H1 (cell line): ENCODE measurements around the gene PLPPR1. TPM values are rescaled to one million over a fixed set of nuclear protein-coding genes. Genes with fewer than 3 reads are reported as not detected.

Source experiments
- CTCF ChIA-PET: fragments of 300-600 bp; sonication (Branson Sonifier 250); formaldehyde crosslinking; loops from one replicate; lab custom pipeline; 2021; ENCODE audit not compliant: partially characterized antibody; lab: Charles Lee
- POLR2A ChIA-PET: fragments of 300-600 bp; sonication (Branson Sonifier 250); formaldehyde crosslinking; loops from one replicate; lab custom pipeline; 2021; ENCODE audit warnings: inconsistent platforms; ENCODE audit not compliant: partially characterized antibody; lab: Charles Lee
- DNase-seq, 2 experiments: peaks; one replicate each; pipeline versions ENCODE4 v3.0.0 to v3.0.0-alpha.2; 2010 to 2022; ENCODE audit warnings: low spot score in 2 of 2, low read depth in 1 of 2, mixed read lengths in 1 of 2
- FAIRE-seq: peaks from 2 replicates; lab custom pipeline; 2011; peaks lifted over from hg19 to GRCh38; lab: Jason Lieb, UNC
- H2AFZ ChIP-seq: 2 replicates; pipeline ENCODE4 v1.8.1; 2012; ENCODE audit warnings: low read length, inconsistent platforms
- H2AK5ac ChIP-seq: 2 replicates; pipeline ENCODE4 v1.6.1; 2013; ENCODE audit warnings: low read depth, low read length
- H2BK120ac ChIP-seq: replicated peaks from 2 replicates; pipeline ENCODE3; 2013; ENCODE audit warnings: low read depth, low read length, inconsistent platforms
- H2BK12ac ChIP-seq: 2 replicates; pipeline ENCODE4 v1.6.1; 2013; ENCODE audit warnings: low read depth, low read length
- H2BK15ac ChIP-seq: 2 replicates; pipeline ENCODE4 v1.6.1; 2013; ENCODE audit warnings: low read length
- H2BK20ac ChIP-seq: 2 replicates; pipeline ENCODE4 v1.6.1; 2013; ENCODE audit warnings: low read length
- H2BK5ac ChIP-seq: 2 replicates; pipeline ENCODE4 v1.6.1; 2013; ENCODE audit warnings: low read depth, low read length
- H3K14ac ChIP-seq: 2 replicates; pipeline ENCODE4 v1.6.1; 2013; ENCODE audit warnings: inconsistent platforms; ENCODE audit not compliant: insufficient read length
- H3K18ac ChIP-seq: 2 replicates; pipeline ENCODE4 v1.6.1; 2013; ENCODE audit warnings: low read length; ENCODE audit errors: extremely low read depth
- H3K23ac ChIP-seq: 2 replicates; pipeline ENCODE4 v1.6.1; 2013; ENCODE audit warnings: inconsistent platforms; ENCODE audit not compliant: insufficient read length
- H3K23me2 ChIP-seq: 2 replicates; pipeline ENCODE4 v1.6.1; 2013; ENCODE audit warnings: low read depth, low read length
- H3K27ac ChIP-seq: 2 replicates; pipeline ENCODE4 v1.6.1; 2011; ENCODE audit warnings: low read depth, low read length, inconsistent platforms
- H3K27me3 ChIP-seq, 4 experiments: replicated peaks in 1 of 4; 1 replicate in 1 of 4; 2 replicates in 3 of 4; pipeline versions ENCODE4 v1.6.1 to v1.8.1; 2011 to 2013; ENCODE audit warnings: low read length in 3 of 4, mild to moderate bottlenecking in 3 of 4, inconsistent platforms in 2 of 4, mixed read lengths in 2 of 4, moderate library complexity in 1 of 4; ENCODE audit not compliant: control insufficient read depth in 3 of 4, insufficient read depth in 3 of 4; ENCODE audit errors: extremely low read depth in 1 of 4
- H3K36me3 ChIP-seq, 4 experiments: 2 replicates each; pipeline versions ENCODE4 v1.6.1 to v1.8.1; 2011 to 2013; ENCODE audit warnings: mild to moderate bottlenecking in 4 of 4, low read length in 3 of 4, moderate library complexity in 2 of 4, control low read depth in 1 of 4, inconsistent platforms in 1 of 4; ENCODE audit not compliant: insufficient read depth in 4 of 4, control insufficient read depth in 2 of 4
- H3K4ac ChIP-seq: replicated peaks from 2 replicates; pipeline ENCODE3; 2013; ENCODE audit warnings: low read length, low read depth, mixed read lengths, inconsistent platforms; ENCODE audit not compliant: insufficient read length
- H3K4me1 ChIP-seq, 4 experiments: replicated peaks in 1 of 4; 1 replicate in 1 of 4; 2 replicates in 3 of 4; pipeline versions ENCODE4 v1.6.1 to v1.8.1; 2011 to 2013; ENCODE audit warnings: low read length in 3 of 4, inconsistent platforms in 2 of 4, mixed read lengths in 1 of 4; ENCODE audit not compliant: insufficient read depth in 4 of 4, control insufficient read depth in 3 of 4
- H3K4me2 ChIP-seq, 2 experiments: 2 replicates each; pipeline versions ENCODE4 v1.6.1 to v1.8.1; 2011 to 2013; ENCODE audit warnings: low read depth in 2 of 2, low read length in 2 of 2, control low read depth in 1 of 2, inconsistent platforms in 1 of 2, mild to moderate bottlenecking in 1 of 2; ENCODE audit not compliant: insufficient read depth in 1 of 2
- H3K4me3 ChIP-seq, 4 experiments: fragments of 200-600, 300-600 bp in 1 of 4; sonication (generic), shearing (Covaris generic), sonication (Bioruptor Twin) in 1 of 4; 2 replicates each; pipeline versions ENCODE4 v1.5.1 to v1.8.1; 2011 to 2016; ENCODE audit warnings: low read length in 4 of 4, low read depth in 3 of 4, control low read depth in 2 of 4, inconsistent platforms in 2 of 4, mild to moderate bottlenecking in 2 of 4, mixed read lengths in 1 of 4, moderate library complexity in 1 of 4; ENCODE audit not compliant: insufficient read depth in 2 of 4; ENCODE audit errors: extremely low read depth in 1 of 4
- H3K56ac ChIP-seq: replicated peaks from 2 replicates; pipeline ENCODE3; 2013; ENCODE audit warnings: low read depth, mild to moderate bottlenecking, mixed read lengths, low read length, inconsistent platforms; ENCODE audit not compliant: insufficient read length
- H3K79me1 ChIP-seq: 2 replicates; pipeline ENCODE4 v1.6.1; 2013; ENCODE audit warnings: low read depth, low read length, control low read depth
- H3K79me2 ChIP-seq, 2 experiments: 2 replicates each; pipeline versions ENCODE4 v1.6.1 to v1.8.1; 2012 to 2013; ENCODE audit warnings: low read length in 2 of 2, mild to moderate bottlenecking in 2 of 2, inconsistent platforms in 1 of 2; ENCODE audit not compliant: insufficient read depth in 2 of 2, control insufficient read depth in 1 of 2
- H3K9ac ChIP-seq, 4 experiments: replicated peaks in 1 of 4; 1 replicate in 1 of 4; 2 replicates in 3 of 4; pipeline versions ENCODE4 v1.6.1 to v1.8.1; 2011 to 2013; ENCODE audit warnings: low read depth in 3 of 4, low read length in 3 of 4, control low read depth in 2 of 4, mild to moderate bottlenecking in 2 of 4, moderate library complexity in 2 of 4, inconsistent platforms in 1 of 4; ENCODE audit errors: extremely low read depth in 1 of 4
- H3K9me3 ChIP-seq, 2 experiments: 2 replicates each; pipeline versions ENCODE4 v1.6.1 to v1.8.1; 2012 to 2013; ENCODE audit warnings: mild to moderate bottlenecking in 2 of 2, moderate library complexity in 2 of 2, control low read depth in 1 of 2, inconsistent platforms in 1 of 2, low read depth in 1 of 2, low read length in 1 of 2, mixed read lengths in 1 of 2; ENCODE audit not compliant: insufficient read depth in 2 of 2
- H4K20me1 ChIP-seq, 2 experiments: replicated peaks in 1 of 2; 2 replicates each; pipeline versions ENCODE3 to v1.8.1; 2011 to 2013; ENCODE audit warnings: inconsistent platforms in 2 of 2, low read length in 2 of 2, mild to moderate bottlenecking in 1 of 2; ENCODE audit not compliant: insufficient read depth in 2 of 2, control insufficient read depth in 1 of 2
- H4K5ac ChIP-seq: 2 replicates; pipeline ENCODE4 v1.6.1; 2013; ENCODE audit warnings: low read length, low read depth, mixed read lengths, inconsistent platforms; ENCODE audit not compliant: insufficient read length
- H4K8ac ChIP-seq: 2 replicates; pipeline ENCODE4 v1.8.0; 2013; ENCODE audit warnings: mild to moderate bottlenecking, moderate library complexity, low read length, inconsistent platforms; ENCODE audit not compliant: insufficient read depth; ENCODE audit errors: extremely low read depth
- H4K91ac ChIP-seq: replicated peaks from 2 replicates; pipeline ENCODE3; 2013; ENCODE audit warnings: low read length, mixed read lengths, inconsistent platforms; ENCODE audit not compliant: insufficient read length
- CHD2 ChIP-seq: IDR thresholded peaks from 2 replicates; pipeline ENCODE4 v1.6.1; 2012; ENCODE audit warnings: low read length, improper control_type of control experiment
- HDAC2 ChIP-seq, 2 experiments: fragments of 300-600 bp in 1 of 2; sonication (generic) in 1 of 2; IDR thresholded peaks; 2 replicates each; pipeline ENCODE4 v1.6.1; 2011 to 2012; ENCODE audit warnings: low read depth in 2 of 2, low read length in 2 of 2, mild to moderate bottlenecking in 2 of 2, moderate library complexity in 2 of 2, borderline replicate concordance in 1 of 2, inconsistent platforms in 1 of 2
- HDAC6 ChIP-seq: IDR thresholded peaks from one replicate; pipeline ENCODE4 v1.7.1; 2012; ENCODE audit warnings: low read depth, mild to moderate bottlenecking, inconsistent platforms, low read length, moderate library complexity
- SIN3A ChIP-seq, 2 experiments: IDR thresholded peaks in 1 of 2; conservative IDR thresholded peaks in 1 of 2; 2 replicates each; pipeline ENCODE4 v1.6.1; 2011 to 2012; ENCODE audit warnings: low read length in 2 of 2, improper control_type of control experiment in 1 of 2, low read depth in 1 of 2, mild to moderate bottlenecking in 1 of 2
- SP2 ChIP-seq: IDR thresholded peaks from 2 replicates; pipeline ENCODE4 v1.6.1; 2012; ENCODE audit warnings: mild to moderate bottlenecking, low read length, inconsistent platforms
- YY1 ChIP-seq: IDR thresholded peaks from 2 replicates; pipeline ENCODE4 v1.6.1; 2011; ENCODE audit warnings: low read depth, mild to moderate bottlenecking, low read length
- polyA plus RNA-seq, 7 experiments: library from polyadenylated mRNA; depleted of rRNA in 3 of 7; stranded (reverse) in 5 of 7; unstranded in 2 of 7; fragments of >200 nt in 5 of 7; fragments of 200-250 nt in 2 of 7; gene quantifications; 1 replicate in 5 of 7; 2 replicates in 1 of 7; 4 replicates in 1 of 7; pipeline versions ENCODE4 v1.2.1 to v1.2.3, GENCODE V29; 2011 to 2013; ENCODE audit warnings: missing spikeins in 2 of 7, mixed read lengths in 2 of 7
- total RNA-seq: library from RNA; stranded (reverse); fragmentation: NEBNext Ultra II Directional; extraction: Animal tissue kit (Norgen Biotek cat#: 25700); gene quantifications from 2 replicates; pipeline ENCODE4 v1.2.1, GENCODE V29; 2021

The PLPPR1 gene
- total and polyA plus RNA-seq, 2 of the 8 experiments (the other 6 are each of a cell fraction or from before 2014, with no cell fraction given), result 1.4 to 1.8 TPM

DNA sequence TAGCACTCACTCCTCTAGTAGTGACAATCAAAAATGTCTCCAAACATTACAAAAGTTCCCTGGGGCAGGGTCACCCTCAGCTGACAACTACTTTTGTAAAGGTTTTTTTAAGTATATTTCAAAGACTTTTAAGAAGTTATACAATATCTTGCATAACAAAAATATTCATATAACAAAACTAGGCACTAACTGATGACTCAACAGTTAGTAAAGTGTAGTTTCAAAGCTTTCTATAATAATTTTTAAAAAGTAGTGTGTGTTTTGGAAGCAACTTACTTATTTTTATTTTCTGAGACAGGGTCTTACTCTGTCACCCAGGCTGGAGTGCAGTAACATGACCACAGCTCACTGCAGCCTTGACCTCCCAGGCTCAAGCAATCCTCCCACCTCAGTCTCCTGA is 271.4 kb downstream of the PLPPR1 start:
- Histone ChIP-seq H3K4me3 (no peak overlapping the region), H3K23me2 (no peaks in the 10 kb centered on the region), H3K9me3 (no peaks in the 10 kb centered on the region), H4K91ac (no peak overlapping the region), H3K4ac (no peak overlapping the region), H2AFZ (no peak overlapping the region), H3K27ac (no peak overlapping the region), H4K5ac (no peak overlapping the region), H2BK5ac (no peak overlapping the region), H3K36me3 (no peaks in the 10 kb centered on the region), H3K79me1 (no peaks in the 10 kb centered on the region), H3K4me1 (peaks cover 0 to 3% (median 1%) of the 10 kb centered on the region in 4 experiments; a peak in 1 of 7 replicates), H2BK12ac (no peak overlapping the region), H3K79me2 (no peaks in the 10 kb centered on the region), H3K23ac (no peak overlapping the region), H3K9ac (no peak overlapping the region), H2AK5ac (no peak overlapping the region), H4K8ac (no peak overlapping the region), H3K4me2 (no peak overlapping the region), H3K56ac (no peak overlapping the region), H2BK20ac (no peak overlapping the region), H3K18ac (no peak overlapping the region), H4K20me1 (no peaks in the 10 kb centered on the region), H3K14ac (no peak overlapping the region), H2BK120ac (no peak overlapping the region), H3K27me3 (no peaks in the 10 kb centered on the region), H2BK15ac (no peak overlapping the region)
- ChIA-PET CTCF (interaction anchor here (1.0 to 3.4 kb wide), 4 partner anchors 11 to 585 kb away, joined by 3 to 19 read pairs (median 9); no protein-coding TSS in a partner anchor), POLR2A (no interaction called here)
- no peak for TF ChIP-seq YY1
- no peak for TF ChIP-seq CHD2
- no peak for TF ChIP-seq SP2
- no peak for TF ChIP-seq HDAC6
- no peak for TF ChIP-seq HDAC2 (IDR thresholded peaks at IDR 0.05; ENCODE audit: borderline replicate concordance in 1 of 2, low read depth in 2 of 2, low read length in 2 of 2)
- no peak for TF ChIP-seq SIN3A (conservative IDR thresholded peaks at IDR 0.05 in 1 of 2, IDR thresholded peaks at IDR 0.05 in 1 of 2; ENCODE audit: low read depth in 1 of 2, low read length in 2 of 2)
- FAIRE-seq, result no peak
- DNase-seq, result no peak
